SU-DHL-6 (cell line): Measurements from ENCODE around the gene NDC1.

Source experiments
- CTCF ChIP-seq: fragments of 200-600 bp; sonication (generic); IDR thresholded peaks from one replicate; pipeline ENCODE4 v1.5.1; 2017; ENCODE audit warnings: antibody characterized with exemption, mild to moderate bottlenecking, low read length, moderate library complexity; ENCODE audit not compliant: insufficient read depth, poor library complexity, severe bottlenecking
- EZH2phosphoT487 ChIP-seq: fragments of 200-600 bp; sonication (generic), shearing (Covaris generic); conservative IDR thresholded peaks from 2 replicates; pipeline ENCODE4 v1.6.1; 2018; ENCODE audit warnings: mild to moderate bottlenecking, antibody characterized with exemption, low read length, moderate library complexity, mixed read lengths

GRCh38 chr1:53835491-53835890 lies 2.6 kb downstream of the NDC1 start:
- TF ChIP-seq CTCF (no peak), EZH2phosphoT487 (no peak)
